ENCODE measurements around the gene PFN4. TPM values are rescaled to one million over a fixed set of nuclear protein-coding genes. Genes with fewer than 3 reads are reported as not detected.

Gene PFN4
- total RNA-seq, 1 experiment from 2014 or later = not detected

- no peak for TF ChIP-seq E2F1 (CRISPR knock-in tag; IDR thresholded peaks at IDR 0.05)
- no peak for TF ChIP-seq IRF1 (CRISPR knock-in tag; IDR thresholded peaks at IDR 0.05)
- TF ChIP-seq RORB (CRISPR knock-in tag; IDR thresholded peaks at IDR 0.05) = no peak
- no peak for TF ChIP-seq ZNF281 (CRISPR knock-in tag; IDR thresholded peaks at IDR 0.05)
- TF ChIP-seq GRHL2 (CRISPR knock-in tag; IDR thresholded peaks at IDR 0.05; ENCODE audit: insufficient replicate concordance, severe bottlenecking) = no peak
- TF ChIP-seq OVOL2 (CRISPR knock-in tag; IDR thresholded peaks at IDR 0.05; ENCODE audit: borderline replicate concordance) = no peak
- TF ChIP-seq ZNF317 (CRISPR knock-in tag; IDR thresholded peaks at IDR 0.05; ENCODE audit: borderline replicate concordance, low read depth) = no peak
- TF ChIP-seq JAZF1 (CRISPR knock-in tag; IDR thresholded peaks at IDR 0.05) = no peak
- no peak for TF ChIP-seq ZNF416 (CRISPR knock-in tag; IDR thresholded peaks at IDR 0.05)
Observed at GRCh38 chr2:24153478-24153877, 30.3 kb upstream of the PFN4 start (continued).

GRCh38 chr2:24152413-24153197 lies 29.5 kb upstream of the PFN4 start:
- CTCF ChIA-PET = interaction anchor here (1.1 kb wide), 1 partner anchor 12 kb away, joined by 4 read pairs; no protein-coding TSS in a partner anchor

More at GRCh38 chr2:24152413-24153197, 29.5 kb upstream of the PFN4 start:
- peaks cover 14% of the 10 kb centered on the region for H3K9me3 Mint-ChIP-seq
- H3K4me3 Mint-ChIP-seq = no peak overlapping the region
- DNase-seq (ENCODE audit: low spot score) = no peak
- H3K27ac Mint-ChIP-seq = no peak overlapping the region
- H3K27me3 Mint-ChIP-seq (ENCODE audit: low read depth) = no peaks in the 10 kb centered on the region; the same call in 1 of the 2 replicates
- H3K36me3 Mint-ChIP-seq = peaks cover 10% of the 10 kb centered on the region
- no peak for ATAC-seq
- no peaks in the 10 kb centered on the region for H3K4me1 Mint-ChIP-seq
- POLR2A ChIA-PET = interaction anchor here (1.1 kb wide), 1 partner anchor 11 kb away, joined by 3 read pairs; no protein-coding TSS in a partner anchor
- TF ChIP-seq STAT6 (CRISPR knock-in tag; conservative IDR thresholded peaks at IDR 0.05; ENCODE audit: low read depth) = no peak
- TF ChIP-seq MLX (CRISPR knock-in tag; IDR thresholded peaks at IDR 0.05) = no peak
- TF ChIP-seq SOX15 (CRISPR knock-in tag; IDR thresholded peaks at IDR 0.05) = no peak
- no peak for TF ChIP-seq ZMAT4 (CRISPR knock-in tag; IDR thresholded peaks at IDR 0.05)
